Left ventricle myocardium superior (tissue), 1 donor: Measurements from ENCODE around the gene COL4A1. TPM values are rescaled to one million over a fixed set of nuclear protein-coding genes. Genes with fewer than 3 reads are reported as not detected.

Experiments used
- ATAC-seq: fragments of 200-7000 bp; cut with Tn5 transposase; one replicate; pipeline ENCODE4 v1.9.1; 2020; ENCODE audit warnings: mild to moderate bottlenecking, moderate library complexity
- DNase-seq: peaks from one replicate; pipeline ENCODE4 v3.0.0-alpha.2; 2020
- intact Hi-C: fragments of 100-400 bp; cut with micrococcal nuclease; formaldehyde crosslinking; loops from one replicate; pipeline ENCODE4 v1.11.0; 2022
- long read RNA-seq: library from polyadenylated mRNA; unstranded; transcript quantifications from one replicate; pipeline ENCODE4 v2.0.0, GENCODE V29; 2021
- total RNA-seq: library from RNA; stranded (reverse); fragmentation: NEBNext Ultra II Directional; extraction: Animal tissue kit (Norgen Biotek cat#: 25700); gene quantifications from one replicate; pipeline ENCODE4 v1.2.1, GENCODE V29; 2021
- donor health status: DM: no; HTN: yes; CAD: no; lungs with severe emphysema.

COL4A1 gene
- 119 TPM for total RNA-seq
- long read RNA-seq, full-length matches to known transcripts = 34 of 120 reads
- long read RNA-seq, partial matches to known transcripts = 71 of 120 reads
- long read RNA-seq, other reads (novel, unspliced or antisense) = 15 of 120 reads

GRCh38 chr13:110306960-110307766 is at the start of gene COL4A1, which contains the start of gene COL4A2:
COL4A1 (minus strand) TSS chr13:110307157; CDS start chr13:110307027, 130 bp downstream.
COL4A2 (plus strand) TSS chr13:110307284; CDS start chr13:110307904, 620 bp downstream.
- ATAC-seq (peak; percentile 85), DNase-seq (peak; percentile 93)
- intact Hi-C loops = loop anchor here (10.0 kb wide), 2 partner anchors 72 to 108 kb away; no protein-coding TSS in a partner anchor

GRCh38 chr13:110356362-110356761 is 49.4 kb upstream of the COL4A1 start:
- no peak for DNase-seq
- intact Hi-C loops = no loop called here
- ATAC-seq = no peak

GRCh38 chr13:110354715-110355473 is 47.9 kb upstream of the COL4A1 start:
- DNase-seq = no peak
- no peak for ATAC-seq
- intact Hi-C loops = no loop called here

GRCh38 chr13:110354123-110354627 is 47.2 kb upstream of the COL4A1 start:
- intact Hi-C loops = no loop called here
- no peak for DNase-seq
- ATAC-seq = no peak

- ATAC-seq (no peak), DNase-seq (no peak)
- intact Hi-C loops = no loop called here
These were observed 46.5 kb upstream of the COL4A1 start for GRCh38 chr13:110353339-110353977.

- DNase-seq (no peak), ATAC-seq (no peak)
- intact Hi-C loops = no loop called here
These were observed 45.8 kb upstream of the COL4A1 start for GRCh38 chr13:110352735-110353134.

GRCh38 chr13:110351636-110352420 is 44.9 kb upstream of the COL4A1 start:
- ATAC-seq = no peak
- intact Hi-C loops = no loop called here
- DNase-seq = no peak

GRCh38 chr13:110350509-110350908 is 43.6 kb upstream of the COL4A1 start:
- peak; percentile 55 for ATAC-seq
- peak; percentile 66 for DNase-seq

GRCh38 chr13:110350049-110350448 is 43.1 kb upstream of the COL4A1 start:
- DNase-seq (no peak), ATAC-seq (no peak)
- intact Hi-C loops = no loop called here

More at GRCh38 chr13:110350509-110350908, 43.6 kb upstream of the COL4A1 start:
- intact Hi-C loops = no loop called here

GRCh38 chr13:110349239-110349638 is 42.3 kb upstream of the COL4A1 start:
- intact Hi-C loops = no loop called here
- ATAC-seq (peak; percentile 27), DNase-seq (no peak)

- intact Hi-C loops = no loop called here
- ATAC-seq = no peak
- DNase-seq = no peak
These were observed 41.5 kb upstream of the COL4A1 start for GRCh38 chr13:110348309-110349105.

GRCh38 chr13:110347535-110348308 is 40.8 kb upstream of the COL4A1 start:
- peak; percentile 63 for DNase-seq
- ATAC-seq = peak; percentile 75
- intact Hi-C loops = no loop called here

- DNase-seq (no peak), ATAC-seq (no peak)
- intact Hi-C loops = no loop called here
These were observed 40.1 kb upstream of the COL4A1 start for GRCh38 chr13:110347088-110347487.

GRCh38 chr13:110346661-110347067 is 39.7 kb upstream of the COL4A1 start:
- ATAC-seq (no peak), DNase-seq (no peak)
- intact Hi-C loops = no loop called here

- ATAC-seq (no peak), DNase-seq (no peak)
- intact Hi-C loops = no loop called here
These were observed 38.7 kb upstream of the COL4A1 start for GRCh38 chr13:110345701-110346100.

- intact Hi-C loops = no loop called here
- ATAC-seq (no peak), DNase-seq (no peak)
These were observed 38.3 kb upstream of the COL4A1 start for GRCh38 chr13:110345266-110345665.

- DNase-seq = no peak
- intact Hi-C loops = no loop called here
These were observed 37.4 kb upstream of the COL4A1 start for GRCh38 chr13:110344320-110344719.

More at GRCh38 chr13:110344320-110344719, 37.4 kb upstream of the COL4A1 start:
- no peak for ATAC-seq
